A549 (cell line): Measurements from ENCODE around the gene DBT. TPM values are rescaled to one million over a fixed set of nuclear protein-coding genes. Genes with fewer than 3 reads are reported as not detected.
"Not testable (repeated sequence)": the region's sequence is repeated elsewhere in the genome, so short reads cannot be mapped to it uniquely, and the experiment has no call there.

Source experiments
- ATAC-seq, 2 experiments: fragments of 200-7000 bp in 1 of 2; fragments of >200 bp in 1 of 2; cut with Nextera tagmentation in 1 of 2; cut with Tn5 transposase in 1 of 2; 3 replicates each; pipeline versions ENCODE4 v1.8.0 to v1.9.1; 2018 to 2020; ENCODE audit warnings: mild to moderate bottlenecking in 1 of 2, moderate library complexity in 1 of 2
- CTCF ChIA-PET: fragments of 300-600 bp; sonication (Branson Sonifier 250); formaldehyde crosslinking; extraction: SDS; loops from one replicate; lab custom pipeline; 2021; ENCODE audit warnings: antibody characterized with exemption, inconsistent platforms; lab: Yijun Ruan, JAX
- POLR2A ChIA-PET: fragments of 350-600 bp; formaldehyde crosslinking; extraction: SDS; loops from one replicate; lab custom pipeline; 2021; ENCODE audit warnings: antibody characterized with exemption, inconsistent platforms; lab: Yijun Ruan, JAX
- DNase-seq, 2 experiments: peaks; one replicate each; pipeline versions ENCODE4 v3.0.0 to v3.0.0-alpha.2; 2011 to 2016; ENCODE audit warnings: low read depth in 1 of 2, low spot score in 1 of 2
- FAIRE-seq: peaks from 2 replicates; lab custom pipeline; 2011; peaks lifted over from hg19 to GRCh38; lab: Jason Lieb, UNC
- H3K27ac ChIP-seq, 2 experiments: fragments of >200 bp; sonication (Bioruptor Twin); formaldehyde crosslinking; 3 replicates each; pipeline ENCODE4 v1.5.1; 2016 to 2017
- H3K4me1 ChIP-seq: fragments of >200 bp; sonication (Bioruptor Twin); formaldehyde crosslinking; 3 replicates; pipeline ENCODE4 v1.6.1; 2016
- H3K4me2 ChIP-seq: fragments of >200 bp; sonication (Bioruptor Twin); formaldehyde crosslinking; 3 replicates; pipeline ENCODE4 v1.6.1; 2016
- H3K4me3 ChIP-seq: fragments of >200 bp; sonication (Bioruptor Twin); formaldehyde crosslinking; 3 replicates; pipeline ENCODE4 v1.5.1; 2016
- H3K9me3 ChIP-seq: fragments of >200 bp; sonication (Bioruptor Twin); formaldehyde crosslinking; 3 replicates; pipeline ENCODE4 v1.6.1; 2016
- CEBPB ChIP-seq, 2 experiments: fragments of >200 bp in 1 of 2; sonication (Bioruptor Twin) in 1 of 2; formaldehyde crosslinking in 1 of 2; IDR thresholded peaks; 2 replicates each; pipeline ENCODE4 v1.6.1; 2012 to 2016
- CHD4 ChIP-seq: fragments of 200-600 bp; sonication (generic); IDR thresholded peaks from 2 replicates; pipeline ENCODE4 v1.6.1; 2016; ENCODE audit warnings: antibody characterized with exemption, mild to moderate bottlenecking, borderline replicate concordance
- EHF ChIP-seq: fragments of 250-450 bp; sonication (Bioruptor Pico); IDR thresholded peaks from 2 replicates; pipeline ENCODE4 v1.5.0; 2020; ENCODE audit warnings: mild to moderate bottlenecking
- EP300 ChIP-seq, 2 experiments: fragments of >200 bp; sonication (Bioruptor Twin); formaldehyde crosslinking; IDR thresholded peaks; 2 replicates in 1 of 2; 3 replicates in 1 of 2; pipeline ENCODE4 v1.6.1; 2016 to 2017
- HOXA7 ChIP-seq: fragments of 250-450 bp; sonication (Bioruptor Pico); IDR thresholded peaks from 2 replicates; pipeline ENCODE4 v1.5.0; 2020; ENCODE audit warnings: mild to moderate bottlenecking, moderate library complexity
- MAFK ChIP-seq: fragments of 450-650 bp; IDR thresholded peaks from 2 replicates; pipeline ENCODE4 v1.6.1; 2014; ENCODE audit not compliant: partially characterized antibody
- RNF2 ChIP-seq: fragments of 200-600 bp; sonication (generic); IDR thresholded peaks from 2 replicates; pipeline ENCODE4 v1.6.1; 2016; ENCODE audit warnings: low read depth, mild to moderate bottlenecking, antibody characterized with exemption, moderate library complexity, borderline replicate concordance
- TFCP2L1 ChIP-seq: fragments of 250-450 bp; sonication (Bioruptor Pico); IDR thresholded peaks from 2 replicates; pipeline ENCODE4 v1.5.0; 2021; ENCODE audit warnings: mild to moderate bottlenecking
- WGBS: methylation state at CpG from one replicate; pipeline ENCODE4 v1.1.6; 2017; ENCODE audit errors: missing lambda C conversion rate; 5-methylcytosine and 5-hydroxymethylcytosine counted together
- polyA plus RNA-seq, 4 experiments: library from polyadenylated mRNA; depleted of rRNA in 3 of 4; stranded (reverse); fragments of >200 nt; fragmentation: RNase III in 1 of 4; extraction: RNeasy Plus Mini Kit Qiagen cat#74134 plus additional on column Dnase treatment in 1 of 4; gene quantifications; 2 replicates in 3 of 4; 3 replicates in 1 of 4; pipeline ENCODE4 v1.2.3, GENCODE V29; 2011 to 2017
- TF ChIP-seq, protein P1 (sequence below): IDR thresholded peaks from 2 replicates; pipeline ENCODE4 v1.6.1; 2012
- TF ChIP-seq, protein P2 (sequence below): fragments of 450-650 bp; IDR thresholded peaks from 2 replicates; pipeline ENCODE4 v1.6.1; 2014; ENCODE audit warnings: antibody characterized with exemption
- TF ChIP-seq, protein P3 (sequence below): fragments of 250-450 bp; sonication (Bioruptor Pico); IDR thresholded peaks from 2 replicates; pipeline ENCODE4 v1.5.0; 2020; ENCODE audit warnings: low read depth, mild to moderate bottlenecking, moderate library complexity

The DBT gene
- polyA plus RNA-seq, 2 of the 4 experiments (the other 2 are of a cell fraction): 3.6 to 8.7 TPM

- 0% methylated on average over 11 of the region's 12 CpGs for WGBS
- CTCF ChIA-PET: interaction anchor here (1.0 kb wide), 1 partner anchor 92 kb away, joined by 3 read pairs; no protein-coding TSS in a partner anchor
- Histone ChIP-seq H3K4me3 (peak overlapping the region; percentile 88), H3K9me3 (no peaks in the 10 kb centered on the region), H3K4me2 (peak overlapping the region; percentile 85), H3K27ac (peak overlapping the region; percentile 92 to 98), H3K4me1 (peaks cover 14% of the 10 kb centered on the region; the same call in 1 of the 3 replicates)
- ATAC-seq: peak; percentile 65 to 66
- DNase-seq: peak in 1 of 2 experiments; percentile 16
- FAIRE-seq: no peak
- TF ChIP-seq EP300 (IDR thresholded peaks at IDR 0.05) (no peak), EHF (CRISPR knock-in tag) (no peak), RNF2 (no peak), CEBPB (IDR thresholded peaks at IDR 0.05) (no peak)
- TF ChIP-seq, protein P1, sequence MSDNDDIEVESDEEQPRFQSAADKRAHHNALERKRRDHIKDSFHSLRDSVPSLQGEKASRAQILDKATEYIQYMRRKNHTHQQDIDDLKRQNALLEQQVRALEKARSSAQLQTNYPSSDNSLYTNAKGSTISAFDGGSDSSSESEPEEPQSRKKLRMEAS: no peak
- TF ChIP-seq, protein P2, sequence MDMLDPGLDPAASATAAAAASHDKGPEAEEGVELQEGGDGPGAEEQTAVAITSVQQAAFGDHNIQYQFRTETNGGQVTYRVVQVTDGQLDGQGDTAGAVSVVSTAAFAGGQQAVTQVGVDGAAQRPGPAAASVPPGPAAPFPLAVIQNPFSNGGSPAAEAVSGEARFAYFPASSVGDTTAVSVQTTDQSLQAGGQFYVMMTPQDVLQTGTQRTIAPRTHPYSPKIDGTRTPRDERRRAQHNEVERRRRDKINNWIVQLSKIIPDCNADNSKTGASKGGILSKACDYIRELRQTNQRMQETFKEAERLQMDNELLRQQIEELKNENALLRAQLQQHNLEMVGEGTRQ: no peak
- POLR2A ChIA-PET: interaction anchor here (1.0 to 2.3 kb wide), 3 partner anchors 9 to 87 kb away, joined by 3 to 18 read pairs (median 10); partner anchors contain the start of genes CDC14A and DBT
Measured at GRCh38 chr1:100265562-100265930, 15.9 kb upstream of the DBT start.

- CTCF ChIA-PET, H3K27ac ChIP-seq, H3K9me3 ChIP-seq, H3K4me3 ChIP-seq, FAIRE-seq, POLR2A ChIA-PET, DNase-seq, H3K4me2 ChIP-seq, ATAC-seq: not testable (repeated sequence)
- H3K4me1 ChIP-seq: peaks cover 14% of the 10 kb centered on the region; the same call in 1 of the 3 replicates
- WGBS: 99% methylated on average over 5 of the region's 5 CpGs
Measured at GRCh38 chr1:100264081-100264480, 14.4 kb upstream of the DBT start.

DNA sequence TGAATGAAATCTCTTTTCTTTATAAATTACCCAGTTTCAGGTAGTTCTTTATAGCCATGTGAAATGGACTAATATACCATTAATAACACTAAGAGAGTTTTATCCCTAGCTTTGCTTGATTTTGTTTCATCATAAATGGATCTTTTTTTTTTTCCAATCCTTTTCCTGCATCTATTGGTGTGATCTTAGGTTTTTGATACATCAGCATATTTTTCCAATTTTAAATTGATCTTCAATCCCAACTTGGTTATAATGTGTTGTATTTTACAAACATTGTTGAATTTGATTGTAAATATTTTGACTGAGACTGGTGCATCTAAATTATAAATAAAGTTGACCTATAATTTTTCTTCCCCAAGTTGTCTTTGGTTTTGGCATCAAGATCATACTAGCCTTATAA, 12.1 kb upstream of the DBT start:
- no peak overlapping the region for H3K4me2 ChIP-seq
- ChIA-PET CTCF (no interaction called here), POLR2A (no interaction called here)
- no peak for TF ChIP-seq CHD4
- TF ChIP-seq HOXA7 (CRISPR knock-in tag): no peak
- TF ChIP-seq MAFK: peak; percentile 85
- TF ChIP-seq, protein P3, sequence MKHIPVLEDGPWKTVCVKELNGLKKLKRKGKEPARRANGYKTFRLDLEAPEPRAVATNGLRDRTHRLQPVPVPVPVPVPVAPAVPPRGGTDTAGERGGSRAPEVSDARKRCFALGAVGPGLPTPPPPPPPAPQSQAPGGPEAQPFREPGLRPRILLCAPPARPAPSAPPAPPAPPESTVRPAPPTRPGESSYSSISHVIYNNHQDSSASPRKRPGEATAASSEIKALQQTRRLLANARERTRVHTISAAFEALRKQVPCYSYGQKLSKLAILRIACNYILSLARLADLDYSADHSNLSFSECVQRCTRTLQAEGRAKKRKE: no peak
- no peak for TF ChIP-seq EHF (CRISPR knock-in tag)
- TF ChIP-seq TFCP2L1 (CRISPR knock-in tag): no peak
- no peak for FAIRE-seq
- H3K9me3 ChIP-seq: no peaks in the 10 kb centered on the region
- H3K4me1 ChIP-seq: peaks cover 4% of the 10 kb centered on the region; the same call in 1 of the 3 replicates
- no peak overlapping the region for H3K27ac ChIP-seq
- H3K4me3 ChIP-seq: no peak overlapping the region
- no peak for DNase-seq
- no peak for ATAC-seq

DNA sequence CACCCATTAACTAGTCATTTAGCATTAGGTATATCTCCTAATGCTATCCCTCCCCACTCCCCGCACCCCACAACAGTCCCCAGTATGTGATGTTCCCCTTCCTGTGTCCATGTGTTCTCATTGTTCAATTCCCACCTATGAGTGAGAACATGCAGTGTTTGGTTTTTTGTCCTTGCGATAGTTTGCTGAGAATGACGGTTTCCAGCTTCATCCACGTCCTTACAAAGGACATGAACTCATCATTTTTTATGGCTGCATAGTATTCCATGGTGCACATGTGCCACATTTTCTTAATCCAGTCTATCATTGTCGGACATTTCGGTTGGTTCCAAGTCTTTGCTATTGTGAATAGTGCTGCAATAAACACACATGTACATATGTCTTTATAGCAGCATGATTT, 8.8 kb upstream of the DBT start:
- H3K4me1 ChIP-seq, POLR2A ChIA-PET, DNase-seq, H3K4me3 ChIP-seq, H3K27ac ChIP-seq, CTCF ChIA-PET, H3K9me3 ChIP-seq, ATAC-seq, FAIRE-seq, H3K4me2 ChIP-seq: not testable (repeated sequence)
- WGBS: 29% methylated on average over 5 of the region's 6 CpGs

GRCh38 chr1:100256273-100256672, 6.6 kb upstream of the DBT start:
- WGBS: 60% methylated on average over 5 of the region's 5 CpGs
- not testable (repeated sequence) for FAIRE-seq, H3K4me1 ChIP-seq, H3K9me3 ChIP-seq, ATAC-seq, H3K4me3 ChIP-seq, DNase-seq, H3K4me2 ChIP-seq, H3K27ac ChIP-seq
- ChIA-PET POLR2A (interaction anchor here (1.0 kb wide), 1 partner anchor 10 kb away, joined by 3 read pairs; the partner anchor contains the start of gene RTCA), CTCF (interaction anchor here (0.7 kb wide), 1 partner anchor 161 kb away, joined by 3 read pairs; no protein-coding TSS in a partner anchor)
